ENCODE data around the gene SCAF1.

SCAF1 gene

DNA sequence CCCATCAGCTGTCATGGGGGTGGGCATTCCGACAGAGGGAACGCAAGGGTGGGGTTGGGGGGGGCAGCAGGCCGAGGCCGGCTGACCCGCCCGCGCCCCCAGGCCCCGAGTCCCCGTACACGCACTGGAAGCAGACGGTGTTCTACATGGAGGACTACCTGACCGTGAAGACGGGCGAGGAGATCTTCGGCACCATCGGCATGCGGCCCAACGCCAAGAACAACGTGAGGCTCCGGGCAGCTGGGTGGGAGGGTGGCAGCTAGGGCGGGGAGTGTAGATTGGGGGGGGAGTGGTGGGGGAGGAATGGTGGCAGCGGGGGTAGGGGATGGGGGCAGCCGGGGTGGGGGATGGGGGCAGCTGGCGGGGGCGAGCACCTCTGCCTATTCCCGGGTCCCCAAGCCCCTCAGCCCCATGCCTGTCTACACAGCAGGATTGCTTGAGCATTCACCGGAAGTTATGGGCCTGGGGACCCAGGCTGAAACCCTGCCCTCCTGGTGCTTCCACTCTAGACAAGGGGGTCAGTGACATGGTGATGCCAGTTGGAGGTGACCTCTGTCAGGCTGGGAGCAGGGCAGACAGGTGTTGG, 44.6 kb downstream of the SCAF1 start:
- no peak overlapping the region for H3K56ac ChIP-seq (ENCODE audit: low read length)

DNA sequence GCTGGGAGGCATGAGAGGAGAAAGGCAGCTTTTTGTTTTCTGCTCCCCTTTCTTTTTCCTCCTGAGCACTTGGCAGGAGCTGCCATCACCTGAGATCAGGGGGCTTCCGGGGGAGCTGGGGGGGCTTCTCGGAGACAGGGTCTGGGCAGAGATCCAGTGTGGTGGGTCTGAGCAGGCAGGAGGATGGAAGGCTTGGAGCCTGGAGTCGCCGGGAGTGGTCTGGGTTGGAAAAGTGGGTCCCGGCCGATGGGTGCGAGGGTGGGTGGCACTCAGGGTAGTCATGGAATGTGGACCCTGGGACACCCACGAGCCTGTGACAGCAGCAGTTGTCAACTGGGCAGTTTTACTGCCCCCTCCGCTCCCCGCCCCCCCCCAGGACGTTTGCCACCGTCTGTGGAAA, 45.1 kb downstream of the SCAF1 start:
- Histone ChIP-seq H3K23ac (ENCODE audit: low read length) (no peak overlapping the region), H3K27ac (ENCODE audit: low read depth, low read length) (no peak overlapping the region), H2BK15ac (replicated peaks; ENCODE audit: low read depth) (no peak overlapping the region), H3K4me1 (ENCODE audit: control insufficient read depth, low read depth, low read length) (peaks cover 2% of the 10 kb centered on the region), H3K4ac (ENCODE audit: low read depth, low read length) (no peak overlapping the region), H4K8ac (ENCODE audit: low read depth, low read length) (no peak overlapping the region), H3K4me3 (ENCODE audit: low read length) (no peak overlapping the region), H3K56ac (ENCODE audit: low read length) (no peak overlapping the region), H3K36me3 (ENCODE audit: control insufficient read depth, insufficient read depth, low read length) (peaks cover 24% of the 10 kb centered on the region), H3K18ac (ENCODE audit: low read length) (no peak overlapping the region), H3K4me2 (ENCODE audit: low read length) (no peak overlapping the region), H3K79me1 (ENCODE audit: low read length) (peaks cover 14% of the 10 kb centered on the region), H2BK5ac (ENCODE audit: low read length) (no peak overlapping the region), H3K27me3 (ENCODE audit: insufficient read depth, low read length, poor library complexity) (no peaks in the 10 kb centered on the region), H4K5ac (ENCODE audit: low read length) (no peak overlapping the region), H3K79me2 (ENCODE audit: control insufficient read depth, insufficient read depth, low read length) (peaks cover 4% of the 10 kb centered on the region), H2AK5ac (ENCODE audit: low read length) (no peak overlapping the region), H2BK120ac (ENCODE audit: low read depth, low read length) (no peak overlapping the region), H3K9ac (ENCODE audit: low read length) (no peak overlapping the region)
- no CpG with 5 or more reads among the region's 12 CpGs for WGBS (ENCODE audit: extremely low coverage, insufficient coverage, low lambda C conversion rate)
- DNase-seq = no peak

More for the DNA sequence above, 44.6 kb downstream of the SCAF1 start:
- H3K4me2 ChIP-seq (ENCODE audit: low read length) = no peak overlapping the region
- no peak overlapping the region for H2BK5ac ChIP-seq (ENCODE audit: low read length)
- no peak overlapping the region for H3K18ac ChIP-seq (ENCODE audit: low read length)
- no peak overlapping the region for H2AK5ac ChIP-seq (ENCODE audit: low read length)
- no peak overlapping the region for H4K8ac ChIP-seq (ENCODE audit: low read depth, low read length)
- H3K79me2 ChIP-seq (ENCODE audit: control insufficient read depth, insufficient read depth, low read length) = peaks cover 9% of the 10 kb centered on the region
- no peak overlapping the region for H2BK120ac ChIP-seq (ENCODE audit: low read depth, low read length)
- H3K23ac ChIP-seq (ENCODE audit: low read length) = no peak overlapping the region
- peaks cover 20% of the 10 kb centered on the region for H3K79me1 ChIP-seq (ENCODE audit: low read length)
- no CpG with 5 or more reads among the region's 27 CpGs for WGBS (ENCODE audit: extremely low coverage, insufficient coverage, low lambda C conversion rate)
- no peak overlapping the region for H3K4ac ChIP-seq (ENCODE audit: low read depth, low read length)
- H4K5ac ChIP-seq (ENCODE audit: low read length) = no peak overlapping the region
- H3K4me3 ChIP-seq (ENCODE audit: low read length) = no peak overlapping the region
- H3K4me1 ChIP-seq (ENCODE audit: control insufficient read depth, low read depth, low read length) = peaks cover 2% of the 10 kb centered on the region
- H3K9ac ChIP-seq (ENCODE audit: low read length) = no peak overlapping the region
- no peak for DNase-seq
- peaks cover 29% of the 10 kb centered on the region for H3K36me3 ChIP-seq (ENCODE audit: control insufficient read depth, insufficient read depth, low read length)
- H3K27me3 ChIP-seq (ENCODE audit: insufficient read depth, low read length, poor library complexity) = no peaks in the 10 kb centered on the region
- no peak overlapping the region for H2BK15ac ChIP-seq (replicated peaks; ENCODE audit: low read depth)
- no peak overlapping the region for H3K27ac ChIP-seq (ENCODE audit: low read depth, low read length)

DNA sequence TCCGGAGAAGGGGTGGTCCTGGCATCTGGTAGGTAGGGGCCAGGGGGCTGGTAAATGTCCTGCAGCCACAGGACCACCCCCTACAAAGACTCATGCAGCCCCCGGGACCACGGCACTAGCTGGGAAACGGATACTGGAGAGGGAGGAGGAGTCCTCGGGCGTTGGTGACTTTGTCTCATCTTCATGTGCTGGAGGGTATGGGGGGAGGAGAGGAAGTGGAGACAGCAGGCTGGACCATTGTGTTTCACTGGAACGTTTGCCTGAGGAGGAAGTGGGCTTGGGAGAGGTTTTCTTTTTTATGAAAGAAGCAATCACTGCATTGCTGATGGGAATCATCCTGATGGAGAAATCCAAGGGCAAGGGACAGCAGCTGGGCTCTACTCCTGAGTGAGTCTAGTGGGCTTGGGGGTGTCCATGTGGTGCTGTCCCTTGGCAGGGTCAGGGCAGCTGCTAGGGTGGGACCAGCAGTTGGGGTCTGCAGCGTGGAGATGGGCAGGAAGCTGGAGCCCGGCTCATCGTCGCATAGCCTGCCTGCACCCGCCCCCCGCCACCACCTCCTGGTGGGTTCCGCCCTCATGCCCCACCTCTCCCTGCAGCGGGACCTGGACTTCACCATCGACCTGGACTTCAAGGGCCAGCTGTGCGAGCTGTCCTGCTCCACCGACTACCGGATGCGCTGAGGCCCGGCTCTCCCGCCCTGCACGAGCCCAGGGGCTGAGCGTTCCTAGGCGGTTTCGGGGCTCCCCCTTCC, 45.7 kb downstream of the SCAF1 start:
- no peak overlapping the region for H3K9ac ChIP-seq (ENCODE audit: low read length)
- no peak overlapping the region for H2AK5ac ChIP-seq (ENCODE audit: low read length)
- peaks cover 2% of the 10 kb centered on the region for H3K4me1 ChIP-seq (ENCODE audit: control insufficient read depth, low read depth, low read length)
- WGBS (ENCODE audit: extremely low coverage, insufficient coverage, low lambda C conversion rate) = no CpG with 5 or more reads among the region's 26 CpGs
- peak overlapping the region; percentile 25 for H3K56ac ChIP-seq (ENCODE audit: low read length)
- no peak overlapping the region for H4K8ac ChIP-seq (ENCODE audit: low read depth, low read length)
- H3K4me3 ChIP-seq (ENCODE audit: low read length) = no peak overlapping the region
- H3K27me3 ChIP-seq (ENCODE audit: insufficient read depth, low read length, poor library complexity) = no peaks in the 10 kb centered on the region
- no peak overlapping the region for H4K5ac ChIP-seq (ENCODE audit: low read length)
- H3K79me1 ChIP-seq (ENCODE audit: low read length) = peaks cover 11% of the 10 kb centered on the region
- peak; percentile 63 for DNase-seq
- H3K79me2 ChIP-seq (ENCODE audit: control insufficient read depth, insufficient read depth, low read length) = no peaks in the 10 kb centered on the region
- peaks cover 20% of the 10 kb centered on the region for H3K36me3 ChIP-seq (ENCODE audit: control insufficient read depth, insufficient read depth, low read length)
- no peak overlapping the region for H2BK15ac ChIP-seq (replicated peaks; ENCODE audit: low read depth)
- H3K27ac ChIP-seq (ENCODE audit: low read depth, low read length) = no peak overlapping the region
- H3K4me2 ChIP-seq (ENCODE audit: low read length) = no peak overlapping the region
- no peak overlapping the region for H3K4ac ChIP-seq (ENCODE audit: low read depth, low read length)
- H3K23ac ChIP-seq (ENCODE audit: low read length) = no peak overlapping the region
- no peak overlapping the region for H2BK120ac ChIP-seq (ENCODE audit: low read depth, low read length)
- H3K18ac ChIP-seq (ENCODE audit: low read length) = no peak overlapping the region
- H2BK5ac ChIP-seq (ENCODE audit: low read length) = no peak overlapping the region

DNA sequence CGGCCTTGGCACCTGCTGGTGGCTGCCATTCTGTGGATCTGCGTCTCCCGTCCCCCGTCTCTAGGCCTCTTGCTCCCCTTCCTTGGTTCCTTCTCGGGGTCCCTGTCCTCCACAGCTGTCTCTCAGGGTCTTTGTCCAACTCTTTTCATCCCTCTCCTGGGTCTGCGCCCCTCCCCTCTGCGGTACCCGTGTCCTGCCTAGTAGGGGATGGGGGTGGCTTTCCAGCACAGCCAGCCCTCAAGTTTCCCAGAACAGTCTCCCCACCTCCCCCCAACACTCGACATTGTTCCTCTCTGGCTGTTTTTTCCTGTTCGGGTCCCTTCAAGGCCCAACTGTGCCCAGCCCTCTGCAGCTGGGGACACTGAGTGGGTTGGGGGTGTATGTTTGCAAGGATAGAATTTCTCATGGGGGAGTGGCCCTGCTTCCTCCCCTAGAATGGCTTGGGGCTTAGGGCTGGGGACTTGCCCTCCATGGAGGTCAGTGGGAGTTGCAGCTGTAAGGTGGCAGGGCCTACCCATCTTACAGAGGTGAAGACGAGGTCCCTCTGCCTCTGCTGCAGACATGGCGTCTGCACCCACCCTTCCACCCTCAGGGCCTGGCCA, 46.6 kb downstream of the SCAF1 start:
- Histone ChIP-seq H3K36me3 (ENCODE audit: control insufficient read depth, insufficient read depth, low read length) (peaks cover 19% of the 10 kb centered on the region), H2BK15ac (replicated peaks; ENCODE audit: low read depth) (no peak overlapping the region), H2BK5ac (ENCODE audit: low read length) (no peak overlapping the region), H3K23ac (ENCODE audit: low read length) (no peak overlapping the region), H4K8ac (ENCODE audit: low read depth, low read length) (no peak overlapping the region), H3K79me1 (ENCODE audit: low read length) (peaks cover 11% of the 10 kb centered on the region), H3K79me2 (ENCODE audit: control insufficient read depth, insufficient read depth, low read length) (no peaks in the 10 kb centered on the region), H4K5ac (ENCODE audit: low read length) (no peak overlapping the region), H3K18ac (ENCODE audit: low read length) (no peak overlapping the region), H3K56ac (ENCODE audit: low read length) (no peak overlapping the region), H2AK5ac (ENCODE audit: low read length) (no peak overlapping the region), H3K27ac (ENCODE audit: low read depth, low read length) (no peak overlapping the region), H3K4me1 (ENCODE audit: control insufficient read depth, low read depth, low read length) (peaks cover 2% of the 10 kb centered on the region), H2BK120ac (ENCODE audit: low read depth, low read length) (no peak overlapping the region), H3K9ac (ENCODE audit: low read length) (no peak overlapping the region), H3K4me3 (ENCODE audit: low read length) (no peak overlapping the region), H3K27me3 (ENCODE audit: insufficient read depth, low read length, poor library complexity) (no peaks in the 10 kb centered on the region), H3K4ac (ENCODE audit: low read depth, low read length) (no peak overlapping the region), H3K4me2 (ENCODE audit: low read length) (no peak overlapping the region)
- no peak for DNase-seq
- WGBS (ENCODE audit: extremely low coverage, insufficient coverage, low lambda C conversion rate) = no CpG with 5 or more reads among the region's 12 CpGs

DNA sequence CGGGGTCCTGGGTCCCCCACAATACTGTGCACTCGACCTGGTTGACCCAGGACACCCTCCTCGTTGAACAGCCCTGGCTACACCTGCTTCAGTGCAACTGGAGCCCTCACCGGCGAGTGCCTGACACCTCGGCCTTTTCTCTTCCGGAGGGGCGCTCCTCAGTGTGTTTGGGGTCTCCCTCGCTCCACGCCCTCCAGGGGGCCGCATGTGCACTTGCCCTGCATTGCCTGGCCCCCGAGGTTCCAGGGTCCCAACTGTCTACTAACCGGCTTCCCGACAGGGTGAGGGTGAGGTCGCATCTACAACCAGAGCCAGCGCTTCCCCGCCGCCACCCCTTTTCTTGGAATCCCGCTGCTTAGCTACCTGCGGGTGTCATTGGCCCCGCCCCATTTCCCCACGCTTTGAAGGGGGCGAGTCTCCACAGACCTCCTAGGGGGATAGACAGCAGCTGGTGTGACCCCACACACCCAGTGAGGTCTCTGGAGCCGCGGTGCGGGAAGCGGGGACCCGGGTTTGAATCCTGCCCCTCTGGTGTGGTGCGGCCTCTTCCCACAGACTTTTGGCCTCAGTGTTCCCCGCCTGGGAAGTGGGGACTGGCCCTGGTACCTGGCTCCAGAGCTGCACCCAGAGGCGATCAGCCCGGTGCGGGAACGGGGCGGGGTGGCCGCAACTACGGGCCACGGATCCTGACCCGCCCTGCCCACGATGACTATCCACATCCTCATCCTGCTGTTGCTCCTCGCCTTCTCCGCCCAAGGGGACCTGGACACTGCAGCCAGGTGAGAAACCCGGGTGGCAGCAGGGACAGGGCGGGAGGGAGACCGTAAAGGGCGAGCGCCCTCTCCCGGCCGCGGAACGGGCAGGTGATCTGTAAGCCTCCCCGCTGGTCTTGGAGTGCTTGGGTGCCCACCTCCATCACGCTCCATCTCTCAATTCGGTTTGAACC, 47.4 kb downstream of the SCAF1 start, which contains the start of gene ADM5:
ADM5 (plus strand) TSS at position 462 of the 946 bp plus-strand sequence; CDS start at position 706, 244 bp downstream.
- peak within 1 kb of the TSS; percentile 92 for H3K56ac ChIP-seq (ENCODE audit: low read length)
- H2BK5ac ChIP-seq (ENCODE audit: low read length) = no peak within 1 kb of the TSS
- peak within 1 kb of the TSS; percentile 69 for H3K4me2 ChIP-seq (ENCODE audit: low read length)
- no peak within 1 kb of the TSS for H2BK120ac ChIP-seq (ENCODE audit: low read depth, low read length)
- H2AK5ac ChIP-seq (ENCODE audit: low read length) = no peak within 1 kb of the TSS
- H3K18ac ChIP-seq (ENCODE audit: low read length) = peak within 1 kb of the TSS; percentile 28
- peak within 1 kb of the TSS; percentile 67 for H3K4me3 ChIP-seq (ENCODE audit: low read length)
- no peak within 1 kb of the TSS for H3K23ac ChIP-seq (ENCODE audit: low read length)
- peaks cover 16% of the 10 kb centered on the region for H3K36me3 ChIP-seq (ENCODE audit: control insufficient read depth, insufficient read depth, low read length)
- no peak within 1 kb of the TSS for H3K4ac ChIP-seq (ENCODE audit: low read depth, low read length)
- no CpG with 5 or more reads among the region's 54 CpGs for WGBS (ENCODE audit: extremely low coverage, insufficient coverage, low lambda C conversion rate)
- H4K8ac ChIP-seq (ENCODE audit: low read depth, low read length) = no peak within 1 kb of the TSS
- DNase-seq = peak; percentile 66
- H4K5ac ChIP-seq (ENCODE audit: low read length) = no peak within 1 kb of the TSS
- peak within 1 kb of the TSS; percentile 86 for H3K9ac ChIP-seq (ENCODE audit: low read length)
- peak within 1 kb of the TSS; percentile 65 for H3K27ac ChIP-seq (ENCODE audit: low read depth, low read length)
- peaks cover 2% of the 10 kb centered on the region for H3K4me1 ChIP-seq (ENCODE audit: control insufficient read depth, low read depth, low read length)
- H2BK15ac ChIP-seq (replicated peaks; ENCODE audit: low read depth) = no peak within 1 kb of the TSS
- no peaks in the 10 kb centered on the region for H3K27me3 ChIP-seq (ENCODE audit: insufficient read depth, low read length, poor library complexity)
- no peaks in the 10 kb centered on the region for H3K79me2 ChIP-seq (ENCODE audit: control insufficient read depth, insufficient read depth, low read length)
- H3K79me1 ChIP-seq (ENCODE audit: low read length) = peaks cover 11% of the 10 kb centered on the region

Measured in mesendoderm (in vitro differentiated cells).